ENCODE measurements around the gene UMPS. TPM values are rescaled to one million over a fixed set of nuclear protein-coding genes. Genes with fewer than 3 reads are reported as not detected.
"Not testable (repeated sequence)": the region's sequence is repeated elsewhere in the genome, so short reads cannot be mapped to it uniquely, and the experiment has no call there.

The UMPS gene
- total and polyA plus RNA-seq, 2 experiments from 2014 or later, result 44.1 to 48.8 TPM

DNA sequence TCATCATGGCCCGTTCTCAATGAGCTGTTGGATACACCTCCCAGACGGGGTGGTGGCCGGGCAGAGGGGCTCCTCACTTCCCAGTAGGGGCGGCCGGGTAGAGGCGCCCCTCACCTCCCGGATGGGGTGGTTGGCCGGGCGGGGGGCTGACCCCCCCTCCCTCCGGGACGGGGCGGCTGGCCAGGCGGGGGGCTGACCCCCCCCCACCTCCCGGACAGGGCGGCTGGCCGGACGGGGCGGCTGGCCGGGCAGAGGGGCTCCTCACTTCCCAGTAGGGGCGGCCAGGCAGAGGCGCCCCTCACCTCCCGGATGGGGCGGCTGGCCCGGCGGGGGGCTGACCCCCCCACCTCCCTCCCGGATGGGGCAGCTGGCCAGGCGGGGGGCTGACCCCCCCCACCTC lies 19.6 kb downstream of the UMPS start:
- not testable (repeated sequence) for H3K27me3 ChIP-seq (ENCODE audit: insufficient read depth); H3K4me2 ChIP-seq; DNase-seq (ENCODE audit: low spot score); H3K4me1 ChIP-seq (ENCODE audit: insufficient read depth); H3K4me3 Mint-ChIP-seq; H3K79me2 ChIP-seq (replicated peaks; ENCODE audit: insufficient read depth); H3K27ac ChIP-seq (ENCODE audit: low read depth); ATAC-seq; H4K20me1 ChIP-seq (replicated peaks; ENCODE audit: insufficient read depth); H3K27ac Mint-ChIP-seq; H3K4me3 ChIP-seq; H3K36me3 ChIP-seq (ENCODE audit: insufficient read depth); H2AFZ ChIP-seq; H3K9me2 ChIP-seq (ENCODE audit: insufficient read depth)
- peaks cover 28% of the 10 kb centered on the region for H3K4me1 Mint-ChIP-seq
- peaks cover 12% of the 10 kb centered on the region for H3F3A ChIP-seq (replicated peaks; ENCODE audit: low read depth)
- peaks cover 41% of the 10 kb centered on the region for H3K36me3 Mint-ChIP-seq (ENCODE audit: low read depth)
- H3K9me3 Mint-ChIP-seq, result peaks cover 16% of the 10 kb centered on the region; the same call in 2 of the 3 replicates
- H3K27me3 Mint-ChIP-seq (ENCODE audit: insufficient read depth, low read depth, poor library complexity), result peaks cover 14% of the 10 kb centered on the region

DNA sequence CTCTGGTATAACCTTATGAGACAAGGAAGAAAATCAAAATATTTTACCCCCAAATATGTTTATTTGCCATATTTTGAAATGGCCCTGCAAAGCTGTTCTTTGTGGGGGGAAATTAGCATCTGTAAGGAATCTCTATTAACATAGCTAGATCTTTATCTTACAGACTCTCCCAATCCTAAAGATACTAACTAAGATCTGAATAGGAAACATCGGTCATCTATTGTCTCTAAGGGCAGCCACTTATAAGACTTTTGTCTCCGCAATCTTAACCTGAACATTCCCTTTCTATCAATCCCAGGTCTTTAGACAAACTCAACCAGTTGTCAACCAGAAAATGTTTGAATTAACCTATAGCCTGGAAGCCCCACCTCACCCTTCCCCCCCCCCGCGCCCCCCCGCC lies 21.2 kb downstream of the UMPS start:
- TF ChIP-seq ZNF331 (CRISPR knock-in tag; IDR thresholded peaks at IDR 0.05; ENCODE audit: low read depth) (no peak), EZH2phosphoT487 (IDR thresholded peaks at IDR 0.05; ENCODE audit: unreplicated experiment) (no peak), JUNB (IDR thresholded peaks at IDR 0.05; ENCODE audit: unreplicated experiment) (no peak), POLR2AphosphoS5 (IDR thresholded peaks at IDR 0.05; ENCODE audit: low read depth) (no peak)
- TF ChIP-seq, protein P1, sequence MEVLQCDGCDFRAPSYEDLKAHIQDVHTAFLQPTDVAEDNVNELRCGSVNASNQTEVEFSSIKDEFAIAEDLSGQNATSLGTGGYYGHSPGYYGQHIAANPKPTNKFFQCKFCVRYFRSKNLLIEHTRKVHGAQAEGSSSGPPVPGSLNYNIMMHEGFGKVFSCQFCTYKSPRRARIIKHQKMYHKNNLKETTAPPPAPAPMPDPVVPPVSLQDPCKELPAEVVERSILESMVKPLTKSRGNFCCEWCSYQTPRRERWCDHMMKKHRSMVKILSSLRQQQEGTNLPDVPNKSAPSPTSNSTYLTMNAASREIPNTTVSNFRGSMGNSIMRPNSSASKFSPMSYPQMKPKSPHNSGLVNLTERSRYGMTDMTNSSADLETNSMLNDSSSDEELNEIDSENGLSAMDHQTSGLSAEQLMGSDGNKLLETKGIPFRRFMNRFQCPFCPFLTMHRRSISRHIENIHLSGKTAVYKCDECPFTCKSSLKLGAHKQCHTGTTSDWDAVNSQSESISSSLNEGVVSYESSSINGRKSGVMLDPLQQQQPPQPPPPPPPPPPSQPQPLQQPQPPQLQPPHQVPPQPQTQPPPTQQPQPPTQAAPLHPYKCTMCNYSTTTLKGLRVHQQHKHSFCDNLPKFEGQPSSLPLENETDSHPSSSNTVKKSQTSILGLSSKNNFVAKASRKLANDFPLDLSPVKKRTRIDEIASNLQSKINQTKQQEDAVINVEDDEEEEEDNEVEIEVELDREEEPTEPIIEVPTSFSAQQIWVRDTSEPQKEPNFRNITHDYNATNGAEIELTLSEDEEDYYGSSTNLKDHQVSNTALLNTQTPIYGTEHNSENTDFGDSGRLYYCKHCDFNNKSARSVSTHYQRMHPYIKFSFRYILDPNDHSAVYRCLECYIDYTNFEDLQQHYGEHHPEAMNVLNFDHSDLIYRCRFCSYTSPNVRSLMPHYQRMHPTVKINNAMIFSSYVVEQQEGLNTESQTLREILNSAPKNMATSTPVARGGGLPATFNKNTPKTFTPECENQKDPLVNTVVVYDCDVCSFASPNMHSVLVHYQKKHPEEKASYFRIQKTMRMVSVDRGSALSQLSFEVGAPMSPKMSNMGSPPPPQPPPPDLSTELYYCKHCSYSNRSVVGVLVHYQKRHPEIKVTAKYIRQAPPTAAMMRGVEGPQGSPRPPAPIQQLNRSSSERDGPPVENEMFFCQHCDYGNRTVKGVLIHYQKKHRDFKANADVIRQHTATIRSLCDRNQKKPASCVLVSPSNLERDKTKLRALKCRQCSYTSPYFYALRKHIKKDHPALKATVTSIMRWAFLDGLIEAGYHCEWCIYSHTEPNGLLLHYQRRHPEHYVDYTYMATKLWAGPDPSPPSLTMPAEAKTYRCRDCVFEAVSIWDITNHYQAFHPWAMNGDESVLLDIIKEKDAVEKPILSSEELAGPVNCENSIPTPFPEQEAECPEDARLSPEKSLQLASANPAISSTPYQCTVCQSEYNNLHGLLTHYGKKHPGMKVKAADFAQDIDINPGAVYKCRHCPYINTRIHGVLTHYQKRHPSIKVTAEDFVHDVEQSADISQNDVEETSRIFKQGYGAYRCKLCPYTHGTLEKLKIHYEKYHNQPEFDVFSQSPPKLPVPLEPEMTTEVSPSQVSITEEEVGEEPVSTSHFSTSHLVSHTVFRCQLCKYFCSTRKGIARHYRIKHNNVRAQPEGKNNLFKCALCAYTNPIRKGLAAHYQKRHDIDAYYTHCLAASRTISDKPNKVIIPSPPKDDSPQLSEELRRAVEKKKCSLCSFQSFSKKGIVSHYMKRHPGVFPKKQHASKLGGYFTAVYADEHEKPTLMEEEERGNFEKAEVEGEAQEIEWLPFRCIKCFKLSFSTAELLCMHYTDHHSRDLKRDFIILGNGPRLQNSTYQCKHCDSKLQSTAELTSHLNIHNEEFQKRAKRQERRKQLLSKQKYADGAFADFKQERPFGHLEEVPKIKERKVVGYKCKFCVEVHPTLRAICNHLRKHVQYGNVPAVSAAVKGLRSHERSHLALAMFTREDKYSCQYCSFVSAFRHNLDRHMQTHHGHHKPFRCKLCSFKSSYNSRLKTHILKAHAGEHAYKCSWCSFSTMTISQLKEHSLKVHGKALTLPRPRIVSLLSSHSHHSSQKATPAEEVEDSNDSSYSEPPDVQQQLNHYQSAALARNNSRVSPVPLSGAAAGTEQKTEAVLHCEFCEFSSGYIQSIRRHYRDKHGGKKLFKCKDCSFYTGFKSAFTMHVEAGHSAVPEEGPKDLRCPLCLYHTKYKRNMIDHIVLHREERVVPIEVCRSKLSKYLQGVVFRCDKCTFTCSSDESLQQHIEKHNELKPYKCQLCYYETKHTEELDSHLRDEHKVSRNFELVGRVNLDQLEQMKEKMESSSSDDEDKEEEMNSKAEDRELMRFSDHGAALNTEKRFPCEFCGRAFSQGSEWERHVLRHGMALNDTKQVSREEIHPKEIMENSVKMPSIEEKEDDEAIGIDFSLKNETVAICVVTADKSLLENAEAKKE (CRISPR knock-in tag; IDR thresholded peaks at IDR 0.05), result no peak
- TF ChIP-seq, protein P2, sequence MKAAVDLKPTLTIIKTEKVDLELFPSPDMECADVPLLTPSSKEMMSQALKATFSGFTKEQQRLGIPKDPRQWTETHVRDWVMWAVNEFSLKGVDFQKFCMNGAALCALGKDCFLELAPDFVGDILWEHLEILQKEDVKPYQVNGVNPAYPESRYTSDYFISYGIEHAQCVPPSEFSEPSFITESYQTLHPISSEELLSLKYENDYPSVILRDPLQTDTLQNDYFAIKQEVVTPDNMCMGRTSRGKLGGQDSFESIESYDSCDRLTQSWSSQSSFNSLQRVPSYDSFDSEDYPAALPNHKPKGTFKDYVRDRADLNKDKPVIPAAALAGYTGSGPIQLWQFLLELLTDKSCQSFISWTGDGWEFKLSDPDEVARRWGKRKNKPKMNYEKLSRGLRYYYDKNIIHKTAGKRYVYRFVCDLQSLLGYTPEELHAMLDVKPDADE (IDR thresholded peaks at IDR 0.05), result no peak
- TF ChIP-seq, protein P3, sequence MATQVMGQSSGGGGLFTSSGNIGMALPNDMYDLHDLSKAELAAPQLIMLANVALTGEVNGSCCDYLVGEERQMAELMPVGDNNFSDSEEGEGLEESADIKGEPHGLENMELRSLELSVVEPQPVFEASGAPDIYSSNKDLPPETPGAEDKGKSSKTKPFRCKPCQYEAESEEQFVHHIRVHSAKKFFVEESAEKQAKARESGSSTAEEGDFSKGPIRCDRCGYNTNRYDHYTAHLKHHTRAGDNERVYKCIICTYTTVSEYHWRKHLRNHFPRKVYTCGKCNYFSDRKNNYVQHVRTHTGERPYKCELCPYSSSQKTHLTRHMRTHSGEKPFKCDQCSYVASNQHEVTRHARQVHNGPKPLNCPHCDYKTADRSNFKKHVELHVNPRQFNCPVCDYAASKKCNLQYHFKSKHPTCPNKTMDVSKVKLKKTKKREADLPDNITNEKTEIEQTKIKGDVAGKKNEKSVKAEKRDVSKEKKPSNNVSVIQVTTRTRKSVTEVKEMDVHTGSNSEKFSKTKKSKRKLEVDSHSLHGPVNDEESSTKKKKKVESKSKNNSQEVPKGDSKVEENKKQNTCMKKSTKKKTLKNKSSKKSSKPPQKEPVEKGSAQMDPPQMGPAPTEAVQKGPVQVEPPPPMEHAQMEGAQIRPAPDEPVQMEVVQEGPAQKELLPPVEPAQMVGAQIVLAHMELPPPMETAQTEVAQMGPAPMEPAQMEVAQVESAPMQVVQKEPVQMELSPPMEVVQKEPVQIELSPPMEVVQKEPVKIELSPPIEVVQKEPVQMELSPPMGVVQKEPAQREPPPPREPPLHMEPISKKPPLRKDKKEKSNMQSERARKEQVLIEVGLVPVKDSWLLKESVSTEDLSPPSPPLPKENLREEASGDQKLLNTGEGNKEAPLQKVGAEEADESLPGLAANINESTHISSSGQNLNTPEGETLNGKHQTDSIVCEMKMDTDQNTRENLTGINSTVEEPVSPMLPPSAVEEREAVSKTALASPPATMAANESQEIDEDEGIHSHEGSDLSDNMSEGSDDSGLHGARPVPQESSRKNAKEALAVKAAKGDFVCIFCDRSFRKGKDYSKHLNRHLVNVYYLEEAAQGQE (IDR thresholded peaks at IDR 0.05; ENCODE audit: unreplicated experiment), result no peak
- ATAC-seq, result peak; percentile 40
- Histone ChIP-seq H3K9me2 (ENCODE audit: insufficient read depth) (peaks cover 3% of the 10 kb centered on the region; the same call in 1 of the 2 replicates), H3K27me3 (ENCODE audit: insufficient read depth) (no peaks in the 10 kb centered on the region), H2AFZ (no peak overlapping the region), H3K79me2 (replicated peaks; ENCODE audit: insufficient read depth) (no peaks in the 10 kb centered on the region), H3K4me2 (no peak overlapping the region), H4K20me1 (replicated peaks; ENCODE audit: insufficient read depth) (no peaks in the 10 kb centered on the region; the same call in 1 of the 2 replicates), H3K4me1 (ENCODE audit: insufficient read depth) (peaks cover 9% of the 10 kb centered on the region), H3K36me3 (ENCODE audit: insufficient read depth) (no peaks in the 10 kb centered on the region), H3F3A (replicated peaks; ENCODE audit: low read depth) (peaks cover 12% of the 10 kb centered on the region), H3K4me3 (no peak overlapping the region), H3K27ac (ENCODE audit: low read depth) (peak overlapping the region; percentile 69; the same call in 1 of the 2 replicates)
- H3K27ac Mint-ChIP-seq, result no peak overlapping the region
- peak; percentile 17 for DNase-seq (ENCODE audit: low spot score)
- no peak overlapping the region for H3K4me3 Mint-ChIP-seq
- H3K4me1 Mint-ChIP-seq, result peaks cover 34% of the 10 kb centered on the region
- peaks cover 12% of the 10 kb centered on the region for H3K27me3 Mint-ChIP-seq (ENCODE audit: insufficient read depth, low read depth, poor library complexity)
- peaks cover 16% of the 10 kb centered on the region; the same call in 2 of the 3 replicates for H3K9me3 Mint-ChIP-seq
- peaks cover 26% of the 10 kb centered on the region for H3K36me3 Mint-ChIP-seq (ENCODE audit: low read depth)

All from GM23338 (cell line).